Measurements from ENCODE around the gene NDFIP1. TPM values are rescaled to one million over a fixed set of nuclear protein-coding genes. Genes with fewer than 3 reads are reported as not detected.
A peak's percentile ranks its signal among the peaks of the same experiment; 100 is the strongest.
"Not testable (repeated sequence)": the region's sequence is repeated elsewhere in the genome, so short reads cannot be mapped to it uniquely, and the experiment has no call there.

NDFIP1 gene
- total RNA-seq, 1 experiment from 2014 or later = 33.5 TPM

GRCh38 chr5:142153674-142154448, 45.3 kb downstream of the NDFIP1 start:
- no peak overlapping the region for H3K4me3 ChIP-seq (ENCODE audit: low read length)
- POLR2A ChIA-PET (ENCODE audit: unreplicated experiment) = interaction anchor here (0.7 kb wide), 2 partner anchors 33 to 38 kb away, joined by 4 to 11 read pairs; no protein-coding TSS in a partner anchor
- peak overlapping the region; percentile 1; the same call in 1 of the 2 replicates for H3K4me2 ChIP-seq (ENCODE audit: low read length)
- no peak overlapping the region for H3K9ac ChIP-seq (ENCODE audit: low read length)
- 0 out of 2 replicates have a peak overlapping the region, but pooled peaks have one; percentile 12 for H3K27ac ChIP-seq (ENCODE audit: low read length)
- no peaks in the 10 kb centered on the region for H3K36me3 ChIP-seq (ENCODE audit: low read depth, low read length)
- no peak for DNase-seq
- TF ChIP-seq CTCF (conservative IDR thresholded peaks at IDR 0.05; ENCODE audit: low read depth, low read length) (no peak), EZH2phosphoT487 (IDR thresholded peaks at IDR 0.05; ENCODE audit: borderline replicate concordance, low read length) (no peak), EZH2 (IDR thresholded peaks at IDR 0.05; ENCODE audit: low read length, unreplicated experiment) (no peak)
- no peak overlapping the region for H2AFZ ChIP-seq (ENCODE audit: low read length)
- CTCF ChIA-PET = interaction anchor here (0.6 kb wide), 1 partner anchor 1151 kb away, joined by 4 read pairs; no protein-coding TSS in a partner anchor
- no peaks in the 10 kb centered on the region for H3K27me3 ChIP-seq (ENCODE audit: low read length)
- no peaks in the 10 kb centered on the region for H3K79me2 ChIP-seq (ENCODE audit: low read length)
- peaks cover 13% of the 10 kb centered on the region for H3K4me1 ChIP-seq (ENCODE audit: insufficient read depth, low read length)
- H3K9me3 ChIP-seq (ENCODE audit: low read length) = no peaks in the 10 kb centered on the region
- no peaks in the 10 kb centered on the region for H3F3A ChIP-seq (ENCODE audit: low read length, unreplicated experiment)
- H3K9me2 ChIP-seq (replicated peaks; ENCODE audit: low read length) = no peaks in the 10 kb centered on the region
- no peak for ATAC-seq
- BruUV-seq (replicated peaks) = no TSS peak
- intact Hi-C loops (cut with micrococcal nuclease) = loop anchor here (2.0 to 5.0 kb wide), 5 partner anchors 33 to 545 kb away; no protein-coding TSS in a partner anchor
- H4K20me1 ChIP-seq (ENCODE audit: low read length) = no peaks in the 10 kb centered on the region

GRCh38 chr5:142154449-142154841, 45.9 kb downstream of the NDFIP1 start:
- H3F3A ChIP-seq (ENCODE audit: low read length, unreplicated experiment); H4K20me1 ChIP-seq (ENCODE audit: low read length); H3K36me3 ChIP-seq (ENCODE audit: low read depth, low read length); H2AFZ ChIP-seq (ENCODE audit: low read length); H3K79me2 ChIP-seq (ENCODE audit: low read length); H3K27ac ChIP-seq (ENCODE audit: low read length); H3K9me2 ChIP-seq (replicated peaks; ENCODE audit: low read length); BruUV-seq (replicated peaks); H3K27me3 ChIP-seq (ENCODE audit: low read length); H3K9ac ChIP-seq (ENCODE audit: low read length); H3K4me3 ChIP-seq (ENCODE audit: low read length); H3K9me3 ChIP-seq (ENCODE audit: low read length): not testable (repeated sequence)
- Histone ChIP-seq H3K4me2 (ENCODE audit: low read length) (peak overlapping the region; percentile 1; the same call in 1 of the 2 replicates), H3K4me1 (ENCODE audit: insufficient read depth, low read length) (peaks cover 13% of the 10 kb centered on the region)
- ATAC-seq = peak; percentile 46
- POLR2A ChIA-PET (ENCODE audit: unreplicated experiment) = interaction anchor here (0.7 kb wide), 2 partner anchors 33 to 37 kb away, joined by 4 to 11 read pairs; no protein-coding TSS in a partner anchor
- CTCF ChIA-PET = interaction anchor here (0.6 kb wide), 2 partner anchors 153 to 1151 kb away, joined by 4 to 7 read pairs; no protein-coding TSS in a partner anchor
- intact Hi-C loops (cut with micrococcal nuclease) = loop anchor here (2.0 to 5.0 kb wide), 3 partner anchors 32 to 208 kb away; no protein-coding TSS in a partner anchor
- DNase-seq = peak; percentile 15

DNA sequence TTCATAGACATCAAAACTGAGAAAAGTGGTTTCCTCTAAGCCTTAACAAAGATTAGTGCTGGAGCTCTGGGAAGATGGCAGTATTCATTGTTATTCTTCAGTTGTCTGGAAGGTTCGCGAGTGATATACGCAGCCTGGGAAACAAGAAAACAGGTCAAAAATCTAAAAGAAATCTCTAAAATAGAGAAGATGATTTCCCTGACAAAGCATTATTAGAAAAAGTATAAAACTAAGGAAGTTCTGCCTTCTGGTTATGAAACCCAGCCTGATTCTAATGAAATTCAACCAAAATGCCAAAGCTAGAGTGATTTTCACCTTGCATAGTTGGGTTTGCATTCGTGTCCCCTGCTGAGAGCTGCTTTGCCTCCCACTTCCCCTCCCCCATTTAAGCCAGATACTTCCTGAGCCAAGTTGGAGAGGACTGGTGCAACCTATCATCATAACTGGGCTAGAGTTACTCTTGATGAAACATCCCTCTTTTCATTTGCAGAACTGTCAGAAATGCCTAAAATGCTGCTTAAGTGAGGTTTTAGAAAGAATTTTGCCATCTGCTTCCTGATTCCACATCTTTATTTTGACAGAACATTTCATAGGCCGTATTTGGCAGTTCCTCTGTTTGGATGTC, 48.4 kb downstream of the NDFIP1 start:
- Histone ChIP-seq H3K9me2 (replicated peaks; ENCODE audit: low read length) (no peaks in the 10 kb centered on the region), H3K9ac (ENCODE audit: low read length) (no peak overlapping the region), H3F3A (ENCODE audit: low read length, unreplicated experiment) (no peaks in the 10 kb centered on the region), H3K36me3 (ENCODE audit: low read depth, low read length) (no peaks in the 10 kb centered on the region), H3K4me1 (ENCODE audit: insufficient read depth, low read length) (peaks cover 13% of the 10 kb centered on the region), H3K4me3 (ENCODE audit: low read length) (no peak overlapping the region), H4K20me1 (ENCODE audit: low read length) (no peaks in the 10 kb centered on the region), H3K27ac (ENCODE audit: low read length) (no peak overlapping the region), H2AFZ (ENCODE audit: low read length) (no peak overlapping the region), H3K79me2 (ENCODE audit: low read length) (no peaks in the 10 kb centered on the region), H3K27me3 (ENCODE audit: low read length) (no peaks in the 10 kb centered on the region), H3K4me2 (ENCODE audit: low read length) (no peak overlapping the region), H3K9me3 (ENCODE audit: low read length) (no peaks in the 10 kb centered on the region)
- BruUV-seq (replicated peaks) = no TSS peak
- ChIA-PET CTCF (no interaction called here), POLR2A (ENCODE audit: unreplicated experiment) (no interaction called here)
- TF ChIP-seq CTCF (conservative IDR thresholded peaks at IDR 0.05; ENCODE audit: low read depth, low read length) = no peak
- TF ChIP-seq EZH2 (IDR thresholded peaks at IDR 0.05; ENCODE audit: low read length, unreplicated experiment) = no peak
- TF ChIP-seq EZH2phosphoT487 (IDR thresholded peaks at IDR 0.05; ENCODE audit: borderline replicate concordance, low read length) = no peak
- intact Hi-C loops (cut with micrococcal nuclease) = no loop called here
- no peak for ATAC-seq
- DNase-seq = no peak

Measured in PC-3 (cell line).